DND-41 (cell line): ENCODE results near the gene NBL1.

Experiments used
- EZH2 ChIP-seq: IDR thresholded peaks from 3 replicates; pipeline ENCODE4 v1.6.1; 2012; ENCODE audit warnings: borderline replicate concordance, low read depth, mild to moderate bottlenecking, moderate library complexity, low read length, inconsistent platforms; ENCODE audit not compliant: severe bottlenecking
- TF ChIP-seq, protein P1 (sequence below): IDR thresholded peaks from 2 replicates; pipeline ENCODE4 v1.5.1; 2012; ENCODE audit warnings: borderline replicate concordance, low read length, moderate library complexity, mild to moderate bottlenecking; ENCODE audit not compliant: poor library complexity, severe bottlenecking; ENCODE audit errors: extremely low read depth

DNA sequence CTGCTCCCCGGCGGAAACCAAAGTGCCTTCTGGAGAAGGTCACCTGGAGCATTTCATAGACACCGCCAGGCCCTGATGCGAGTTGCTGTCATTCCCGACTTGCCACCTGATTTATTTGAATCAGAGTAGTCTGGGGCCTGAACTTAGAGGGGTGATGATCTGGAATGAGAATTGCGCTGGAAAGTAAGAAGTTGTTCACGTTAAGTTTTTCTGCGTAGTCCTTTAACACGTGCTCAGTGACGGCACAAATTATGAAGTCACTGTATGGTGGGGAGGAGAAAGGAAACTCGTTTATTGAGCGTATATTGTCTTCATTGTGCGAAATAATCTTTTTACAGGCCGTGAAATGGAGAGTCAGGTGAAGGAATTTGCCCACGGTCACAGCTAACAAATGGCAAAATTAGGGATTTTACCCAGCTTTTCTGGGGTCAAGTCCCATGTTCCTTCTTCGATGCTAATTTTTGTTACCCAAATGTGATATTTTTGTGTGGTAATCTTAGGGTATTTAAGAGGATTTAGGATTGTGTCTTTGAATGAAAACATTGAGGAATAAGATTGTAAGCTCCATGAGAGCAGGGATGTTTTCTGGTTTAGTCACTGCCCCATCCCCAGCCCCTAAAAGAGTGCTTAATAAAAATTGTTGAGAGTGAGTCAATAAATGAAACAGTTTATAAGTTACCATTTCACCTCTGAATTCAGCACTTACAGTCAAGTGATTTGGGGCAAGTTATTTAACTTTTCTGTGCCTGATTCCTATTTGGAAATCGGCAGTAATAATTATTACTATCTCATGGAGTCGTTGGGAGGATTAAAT, 46.4 kb upstream of the NBL1 start:
- TF ChIP-seq EZH2, result no peak
- TF ChIP-seq, protein P1, sequence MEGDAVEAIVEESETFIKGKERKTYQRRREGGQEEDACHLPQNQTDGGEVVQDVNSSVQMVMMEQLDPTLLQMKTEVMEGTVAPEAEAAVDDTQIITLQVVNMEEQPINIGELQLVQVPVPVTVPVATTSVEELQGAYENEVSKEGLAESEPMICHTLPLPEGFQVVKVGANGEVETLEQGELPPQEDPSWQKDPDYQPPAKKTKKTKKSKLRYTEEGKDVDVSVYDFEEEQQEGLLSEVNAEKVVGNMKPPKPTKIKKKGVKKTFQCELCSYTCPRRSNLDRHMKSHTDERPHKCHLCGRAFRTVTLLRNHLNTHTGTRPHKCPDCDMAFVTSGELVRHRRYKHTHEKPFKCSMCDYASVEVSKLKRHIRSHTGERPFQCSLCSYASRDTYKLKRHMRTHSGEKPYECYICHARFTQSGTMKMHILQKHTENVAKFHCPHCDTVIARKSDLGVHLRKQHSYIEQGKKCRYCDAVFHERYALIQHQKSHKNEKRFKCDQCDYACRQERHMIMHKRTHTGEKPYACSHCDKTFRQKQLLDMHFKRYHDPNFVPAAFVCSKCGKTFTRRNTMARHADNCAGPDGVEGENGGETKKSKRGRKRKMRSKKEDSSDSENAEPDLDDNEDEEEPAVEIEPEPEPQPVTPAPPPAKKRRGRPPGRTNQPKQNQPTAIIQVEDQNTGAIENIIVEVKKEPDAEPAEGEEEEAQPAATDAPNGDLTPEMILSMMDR, result no peak
